GM19455 (cell line): ENCODE results near the gene NTNG1.

Experiments
- ATAC-seq: cut with Tn5 transposase; IDR thresholded peaks from one replicate; pipeline ENCODE4 v1.9.1; 2021; ENCODE audit not compliant: unreplicated experiment

The NTNG1 gene

DNA sequence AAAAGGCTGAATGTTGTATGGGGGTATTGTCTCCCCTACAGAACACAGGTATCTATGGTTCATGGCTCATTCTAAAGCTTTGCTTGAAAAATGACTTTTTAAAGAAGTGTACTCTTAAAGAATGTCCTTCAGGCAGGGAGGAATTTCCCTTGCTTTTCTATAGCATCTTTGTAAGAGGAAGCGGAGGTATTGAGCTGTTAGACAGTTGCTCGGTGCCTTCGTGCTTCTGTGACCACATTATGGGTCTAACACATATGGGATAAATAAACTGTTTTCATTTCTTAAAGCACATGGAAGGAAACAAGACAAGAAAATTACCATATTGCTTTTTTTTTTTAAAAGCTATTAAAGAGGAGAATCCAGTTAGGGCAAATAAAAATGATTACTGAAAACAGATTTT lies 182.9 kb downstream of the NTNG1 start:
- no peak for ATAC-seq

DNA sequence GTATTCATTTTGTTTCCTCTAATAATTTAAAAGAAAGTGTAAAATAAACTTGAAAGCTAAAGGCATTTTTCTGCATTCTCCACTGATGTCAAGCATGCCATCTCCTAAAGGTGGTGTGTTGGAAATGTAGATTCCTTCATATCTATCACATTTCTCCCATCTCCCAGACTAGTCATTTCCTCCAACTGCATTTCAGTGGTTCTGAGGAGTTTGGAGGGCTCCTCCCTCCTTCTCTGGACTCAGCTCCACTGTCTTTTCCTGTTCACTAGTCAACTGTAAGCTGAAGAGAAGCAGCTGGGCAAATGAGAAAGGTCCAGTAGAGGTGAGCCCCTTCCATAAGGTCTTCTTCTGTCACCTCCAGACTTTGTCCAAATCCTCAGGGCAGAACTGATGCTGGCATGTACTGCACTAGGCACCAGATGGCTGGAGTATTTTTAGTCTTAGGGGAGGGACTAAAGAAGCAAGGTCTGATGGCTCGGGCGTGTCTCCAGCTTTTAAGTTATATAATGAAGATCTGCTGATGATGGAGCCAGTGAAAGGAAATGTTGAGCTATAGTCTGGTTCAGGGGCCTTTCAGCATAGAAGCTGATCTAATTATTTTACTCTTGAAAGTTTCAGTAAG lies 186.1 kb downstream of the NTNG1 start:
- ATAC-seq = no peak

DNA sequence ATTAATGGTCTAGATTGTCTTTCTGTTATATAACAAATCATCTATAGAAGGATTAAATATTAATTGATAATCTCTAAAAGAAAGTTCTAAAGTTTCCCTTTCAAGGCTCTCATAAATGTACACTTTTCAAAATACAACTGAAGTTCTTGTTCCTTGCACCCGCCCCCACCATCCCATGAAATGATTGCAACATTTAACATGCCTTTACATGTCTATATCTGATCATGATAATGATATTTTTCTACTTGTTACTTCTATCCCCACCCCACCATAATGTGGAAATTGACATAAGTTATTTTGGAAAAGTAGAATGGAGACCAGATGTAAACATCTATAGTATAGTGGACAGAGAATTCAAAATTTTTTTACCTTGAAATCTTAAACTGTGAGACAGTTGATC lies 186.6 kb downstream of the NTNG1 start:
- ATAC-seq = no peak

DNA sequence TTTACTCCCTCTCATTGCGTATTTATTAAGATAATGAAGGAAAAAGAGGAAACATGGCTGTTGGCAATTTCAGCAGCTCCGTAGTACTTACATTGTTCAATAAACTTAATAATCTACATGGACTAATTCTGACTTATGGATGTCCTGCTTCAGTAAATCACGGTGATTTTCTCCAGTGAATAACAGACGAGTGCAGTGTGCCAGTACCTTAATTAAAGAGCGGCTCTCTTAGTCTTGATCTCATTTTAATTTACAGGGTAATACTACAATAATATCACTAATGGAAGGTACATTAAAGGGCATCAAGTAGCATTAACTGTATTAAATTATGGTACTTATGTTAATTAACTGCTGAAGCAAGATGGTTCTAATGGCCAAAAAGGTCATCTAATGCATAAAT lies 187.2 kb downstream of the NTNG1 start:
- no peak for ATAC-seq

DNA sequence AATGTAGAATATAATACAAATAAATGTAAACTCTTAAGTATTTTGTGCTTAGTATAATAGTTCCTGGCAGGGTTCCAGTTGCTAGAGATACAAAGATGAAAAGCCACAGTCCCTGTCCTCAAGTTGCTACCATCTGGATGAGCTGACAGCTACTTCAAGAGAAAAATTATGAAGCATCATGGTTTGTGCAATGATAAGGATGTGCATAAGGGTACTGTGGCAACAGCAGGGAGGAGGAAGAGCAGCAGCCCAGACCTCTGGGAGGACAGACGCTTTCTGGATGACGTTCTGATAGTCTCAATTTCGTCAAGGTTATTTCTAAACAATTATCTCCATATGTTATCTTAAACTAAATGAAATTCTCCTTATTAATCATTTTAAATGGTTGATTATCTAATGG lies 198.9 kb downstream of the NTNG1 start:
- ATAC-seq = no peak

DNA sequence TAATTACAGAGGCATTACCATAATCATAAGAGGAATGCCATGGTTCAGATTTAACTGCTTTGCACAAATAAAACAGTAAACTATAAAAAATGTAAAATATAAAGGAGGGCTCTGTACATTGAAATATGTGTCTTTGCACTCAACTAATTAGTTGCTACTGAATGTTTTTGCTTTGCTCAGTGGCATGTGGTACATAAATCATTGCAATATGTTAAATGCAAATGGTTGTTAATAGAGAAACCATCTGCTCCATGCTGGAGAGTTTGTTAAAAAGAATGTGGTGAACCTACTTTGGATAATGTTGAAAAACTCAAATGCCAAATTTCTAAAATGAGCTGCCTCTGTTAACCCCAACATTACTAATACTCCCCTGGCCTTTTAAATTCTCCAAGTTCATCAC lies 201.5 kb downstream of the NTNG1 start:
- no peak for ATAC-seq

DNA sequence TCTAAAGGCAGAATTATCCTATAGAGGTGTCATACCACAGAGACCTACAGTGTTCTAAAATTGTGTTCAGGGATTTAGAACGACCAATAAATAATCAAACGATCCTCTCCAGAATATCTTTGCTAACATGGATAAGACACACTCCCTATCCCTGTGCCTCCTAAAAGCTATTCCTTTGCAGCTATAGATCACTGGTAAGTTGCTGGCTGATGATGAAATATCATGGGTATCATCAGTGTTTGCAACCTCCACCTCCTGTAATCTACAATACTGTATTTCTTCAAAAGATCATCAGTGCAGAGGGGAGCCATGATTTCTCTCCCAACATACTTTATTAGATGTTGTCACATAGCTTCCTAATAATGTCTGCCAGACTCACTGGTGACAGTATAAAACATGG lies 201.9 kb downstream of the NTNG1 start:
- ATAC-seq = no peak

DNA sequence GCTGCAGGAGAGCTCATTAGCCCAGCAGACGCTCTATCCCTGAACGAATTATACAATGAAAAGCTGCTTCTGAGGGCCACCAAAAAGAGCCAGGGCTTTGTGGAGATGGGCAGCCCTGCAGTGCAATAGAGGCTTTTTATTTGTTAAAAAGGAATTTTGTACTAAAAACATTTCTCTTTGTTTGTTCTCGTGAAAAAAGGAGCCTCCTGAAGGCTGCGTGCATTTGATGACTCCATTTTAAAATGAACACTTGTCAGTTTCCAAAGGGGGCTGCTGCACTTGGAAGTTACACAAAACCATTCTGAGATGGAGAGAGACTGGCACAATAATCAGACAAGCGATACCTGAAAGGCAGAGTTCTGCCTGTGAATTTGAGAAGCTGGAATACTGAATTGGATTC lies 202.8 kb downstream of the NTNG1 start:
- no peak for ATAC-seq

DNA sequence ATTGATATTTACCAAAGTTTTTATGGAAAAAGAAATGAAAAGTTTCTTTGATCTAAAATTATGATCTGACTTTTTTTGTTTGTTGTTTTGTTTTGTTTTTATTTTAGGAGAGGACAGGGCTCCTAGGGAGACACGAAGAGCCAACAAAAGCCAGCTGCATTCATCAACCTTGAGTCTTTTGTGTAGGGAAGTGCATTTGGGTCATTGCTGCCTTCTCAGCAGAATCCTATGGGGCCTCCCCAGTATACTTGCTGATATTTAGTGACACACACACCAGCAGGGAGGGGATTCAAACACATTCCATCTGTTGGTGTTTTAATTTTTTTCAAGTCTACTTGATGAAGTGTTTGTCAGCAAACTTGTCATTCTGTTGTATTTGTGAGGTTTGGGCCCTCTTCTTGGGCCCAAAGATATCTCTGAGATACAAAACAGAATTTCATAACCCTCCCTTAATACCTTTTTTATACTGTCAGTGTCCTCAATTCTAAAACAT lies 203.5 kb downstream of the NTNG1 start:
- no peak for ATAC-seq

DNA sequence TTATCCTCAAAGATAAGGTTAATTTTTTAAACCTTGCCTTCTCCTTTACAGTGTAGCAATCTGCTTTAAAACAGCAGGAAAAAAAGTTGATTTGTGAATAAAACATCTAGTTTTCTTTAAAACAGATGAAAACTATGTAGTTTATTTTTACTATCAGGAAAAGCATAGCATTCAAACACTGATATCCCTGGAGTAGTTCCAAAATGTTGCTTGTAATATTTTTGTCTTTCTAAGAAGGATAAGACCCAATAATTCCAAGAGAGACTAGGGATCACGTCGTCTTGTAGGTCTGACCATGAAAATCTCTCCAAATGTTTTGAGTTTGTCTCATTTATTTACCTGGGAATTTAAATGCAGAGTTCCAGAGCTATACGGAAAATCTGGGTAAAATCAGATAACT lies 204.0 kb downstream of the NTNG1 start:
- no peak for ATAC-seq

DNA sequence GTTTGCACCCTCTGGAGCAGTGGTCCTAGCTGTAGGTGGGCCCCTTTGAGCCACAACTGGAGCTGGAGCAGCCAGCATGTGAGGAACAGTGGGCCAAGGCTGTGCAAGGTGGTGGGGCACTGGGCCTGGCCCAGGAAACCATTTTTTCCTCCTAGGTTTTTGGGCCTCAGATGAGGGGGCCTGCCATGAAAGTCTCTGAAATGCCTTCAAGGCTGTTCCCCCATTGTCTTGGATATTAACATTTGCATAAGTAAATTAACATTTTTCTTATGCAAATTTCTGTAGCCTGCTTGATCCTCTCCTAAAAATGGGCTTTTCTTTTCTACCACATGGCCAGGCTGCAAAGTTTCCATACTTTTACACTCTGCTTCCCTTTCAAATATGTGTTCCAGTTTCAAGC lies 212.0 kb downstream of the NTNG1 start:
- ATAC-seq = no peak

DNA sequence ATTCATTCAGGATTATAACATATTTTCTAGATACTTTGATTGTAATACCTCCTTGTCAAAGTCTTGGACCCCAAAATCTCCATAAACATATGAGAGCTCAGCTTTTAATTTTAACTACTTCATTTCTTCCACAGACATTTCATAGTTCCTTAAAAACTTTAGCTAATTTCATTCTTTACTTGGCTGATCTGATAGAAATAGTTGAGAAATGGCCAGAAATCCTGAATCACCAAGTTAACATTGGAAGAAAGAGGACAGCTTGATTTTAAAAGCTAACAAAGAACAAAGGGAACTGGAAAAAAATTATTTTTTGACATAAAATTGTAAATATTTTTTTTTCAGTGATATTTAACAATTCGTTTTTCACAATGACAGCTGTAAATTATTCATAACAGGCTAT lies 216.5 kb downstream of the NTNG1 start:
- ATAC-seq = no peak

DNA sequence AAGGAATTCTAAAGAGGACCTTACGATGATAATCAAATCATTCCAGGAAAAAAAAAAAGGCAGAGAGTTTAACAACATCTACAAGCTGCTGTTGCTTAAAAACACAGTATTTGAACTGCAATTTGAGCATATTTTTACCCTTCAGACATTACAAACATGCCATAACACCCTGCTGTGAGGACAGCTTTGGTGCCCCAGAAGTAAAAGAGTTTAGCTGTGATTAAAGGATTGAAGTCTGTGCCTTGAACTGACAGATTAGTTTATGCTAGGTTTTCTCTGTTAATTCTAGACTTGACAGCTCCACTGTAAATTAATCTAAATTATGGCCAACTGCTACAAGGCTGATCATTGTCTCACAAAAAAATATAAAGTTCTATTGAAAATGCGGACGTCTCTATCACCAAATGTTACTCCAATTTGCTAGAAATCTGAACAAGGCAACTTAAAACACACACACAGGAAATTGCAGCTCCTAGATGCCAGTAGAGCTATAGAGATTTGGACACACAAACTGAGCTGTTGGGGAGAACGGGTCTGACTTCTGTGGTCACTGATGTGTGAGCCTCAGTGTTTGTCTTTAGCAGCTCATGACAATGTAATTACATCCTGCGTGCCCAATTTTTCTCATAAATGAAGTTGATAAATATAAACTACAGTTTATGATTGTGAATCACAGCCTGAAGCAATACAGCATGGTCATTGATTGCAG lies 217.9 kb downstream of the NTNG1 start:
- ATAC-seq = no peak

DNA sequence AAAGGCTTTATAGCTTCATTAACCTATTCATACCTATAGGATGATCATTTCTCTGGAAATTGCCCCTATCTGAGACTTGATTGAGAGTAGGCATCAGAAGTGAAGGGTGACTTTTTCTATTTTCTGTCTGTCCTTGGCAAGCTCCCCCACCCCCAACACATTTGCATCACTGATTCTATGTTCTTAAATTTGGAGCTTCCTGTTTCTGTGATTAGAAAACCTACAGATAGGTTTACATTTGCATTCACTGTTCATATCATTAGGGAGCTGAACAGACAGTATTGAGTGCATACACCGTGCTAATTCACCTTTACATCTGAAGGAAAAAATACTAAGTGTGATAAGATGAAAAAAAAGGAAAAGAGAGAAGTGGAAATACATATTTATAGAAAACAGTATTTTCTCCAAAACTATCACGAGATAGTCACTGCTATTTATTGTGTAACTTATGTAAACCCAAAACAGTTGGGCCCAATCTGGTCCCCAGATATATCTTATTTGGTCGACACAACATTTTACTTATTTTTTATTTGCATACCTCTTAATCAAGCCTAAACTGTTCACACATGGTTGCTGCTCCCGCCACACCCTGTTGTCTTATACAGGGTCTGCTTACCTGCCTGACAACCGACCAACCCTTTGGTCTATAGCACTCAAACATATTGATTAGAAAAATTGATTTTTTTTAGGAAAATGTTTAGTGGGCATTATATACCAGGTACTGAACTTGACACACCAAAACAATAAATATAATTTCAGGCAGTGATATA lies 218.8 kb downstream of the NTNG1 start:
- ATAC-seq = peak; percentile 43

DNA sequence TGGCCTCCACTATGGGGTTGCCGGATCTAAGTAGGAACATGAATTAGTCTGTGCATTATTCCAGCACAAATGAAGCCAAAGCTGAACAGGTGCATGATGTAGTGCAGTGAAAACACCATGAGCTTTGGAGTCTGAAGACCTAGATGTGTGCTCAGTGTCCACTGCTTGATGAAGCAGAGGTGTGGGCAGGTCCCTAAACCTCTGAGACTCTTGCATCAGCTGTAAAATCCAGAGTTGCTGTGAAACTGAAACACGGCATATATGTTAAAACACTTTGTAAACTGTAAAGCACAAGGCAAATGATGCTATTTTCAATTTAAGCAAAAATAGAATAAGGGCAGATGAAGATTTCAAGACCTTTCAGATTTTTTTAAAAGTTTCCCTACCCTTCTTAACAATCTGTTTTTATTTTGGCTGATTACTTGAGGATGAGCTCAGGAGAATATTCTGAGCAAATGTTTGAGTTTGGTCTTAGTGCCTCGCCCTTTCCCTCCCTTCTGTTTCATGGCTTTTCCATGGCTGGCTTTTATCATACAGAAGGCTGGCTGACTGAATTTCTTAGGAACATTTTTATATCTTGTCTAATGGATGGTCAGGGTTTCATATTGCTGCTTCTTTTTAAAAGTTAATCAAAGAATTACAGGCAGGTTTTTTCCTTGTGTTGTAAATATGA lies 221.8 kb downstream of the NTNG1 start:
- peak; percentile 76 for ATAC-seq

DNA sequence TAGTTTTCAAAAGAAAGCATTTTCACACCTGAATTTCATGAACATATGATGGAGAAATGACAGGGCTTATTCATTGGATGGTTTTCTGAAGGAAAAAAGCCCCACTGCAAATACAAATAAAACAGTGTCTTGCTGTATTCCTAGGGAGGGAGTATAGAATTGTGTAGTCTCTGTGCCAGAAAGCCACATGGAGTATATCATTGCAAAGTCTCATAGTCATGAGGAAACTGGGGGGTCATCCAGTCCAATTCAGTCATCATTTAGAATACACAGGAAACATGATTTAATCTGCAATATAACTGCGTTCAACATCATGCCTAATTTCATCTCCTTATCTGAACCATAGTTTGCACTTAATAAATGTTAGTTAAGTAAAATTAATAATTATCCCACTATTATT lies 222.3 kb downstream of the NTNG1 start:
- ATAC-seq = no peak

DNA sequence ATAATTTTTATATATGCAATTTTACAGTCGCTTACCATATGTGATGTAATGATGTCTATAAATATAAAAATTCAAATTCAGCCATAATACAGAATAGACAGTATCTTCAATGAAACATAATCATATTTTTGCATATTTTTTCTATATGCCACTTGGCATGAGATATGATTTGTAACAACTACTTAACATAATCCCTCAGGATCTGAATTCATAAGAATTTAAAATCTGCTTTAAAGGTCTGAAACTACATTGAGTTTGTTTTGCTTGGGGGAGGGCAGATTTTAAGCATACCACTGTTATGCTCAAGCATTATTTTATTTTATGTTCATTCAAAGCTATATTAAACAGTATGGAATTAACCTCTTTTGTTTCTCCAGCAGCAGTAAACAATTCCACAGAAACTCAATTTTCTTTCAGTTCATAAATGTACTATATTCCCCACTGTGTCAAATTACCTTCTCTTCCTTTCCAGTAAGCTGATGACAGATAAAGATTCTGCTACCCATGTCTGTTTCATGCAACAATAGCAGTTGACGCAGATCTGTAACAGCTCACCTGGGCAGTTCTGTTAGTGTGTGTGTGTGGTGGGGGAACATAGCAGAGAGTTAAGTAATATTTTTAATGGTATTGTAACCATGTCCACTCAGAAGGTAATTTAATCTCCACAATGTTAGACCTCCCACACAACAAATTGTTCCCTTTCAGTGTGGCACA lies 224.8 kb downstream of the NTNG1 start:
- no peak for ATAC-seq

DNA sequence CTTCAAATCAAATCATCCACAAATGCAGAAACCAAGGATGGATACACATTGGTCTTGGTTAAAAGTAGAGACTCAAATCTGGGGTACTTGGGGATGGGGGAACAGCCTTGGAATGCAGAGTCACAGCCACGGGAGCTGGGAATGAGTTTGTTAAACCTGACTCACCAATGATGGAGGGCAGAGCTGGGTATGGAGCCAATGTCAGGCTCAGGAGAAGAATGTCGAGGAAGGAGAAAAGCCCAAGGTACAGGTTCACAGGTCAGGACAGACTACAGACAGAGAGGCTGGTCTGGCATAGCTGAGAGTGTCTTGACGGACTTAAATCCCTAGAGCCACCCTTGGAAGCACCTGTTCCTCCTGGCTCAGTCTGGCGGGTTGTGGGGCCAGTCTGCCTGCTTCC lies 237.6 kb downstream of the NTNG1 start:
- no peak for ATAC-seq

DNA sequence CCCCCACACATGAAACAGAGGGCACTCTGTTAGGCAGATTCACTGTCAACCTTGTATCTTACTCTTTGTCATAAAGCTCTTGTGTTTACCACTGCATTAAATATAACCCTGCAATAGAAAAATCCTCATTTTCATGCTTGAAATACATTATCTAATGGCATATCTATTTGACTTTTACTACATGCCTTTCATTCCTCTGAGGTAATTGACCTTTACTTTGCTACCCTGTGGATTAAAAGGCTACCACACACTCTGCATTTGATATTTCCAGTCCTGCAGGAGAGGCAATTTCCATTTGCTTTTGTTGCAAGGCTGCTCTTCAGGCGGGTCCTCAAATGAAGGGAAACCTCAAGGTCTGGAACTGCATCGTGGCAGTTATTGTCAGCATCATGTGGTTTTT lies 238.0 kb downstream of the NTNG1 start:
- ATAC-seq = no peak

DNA sequence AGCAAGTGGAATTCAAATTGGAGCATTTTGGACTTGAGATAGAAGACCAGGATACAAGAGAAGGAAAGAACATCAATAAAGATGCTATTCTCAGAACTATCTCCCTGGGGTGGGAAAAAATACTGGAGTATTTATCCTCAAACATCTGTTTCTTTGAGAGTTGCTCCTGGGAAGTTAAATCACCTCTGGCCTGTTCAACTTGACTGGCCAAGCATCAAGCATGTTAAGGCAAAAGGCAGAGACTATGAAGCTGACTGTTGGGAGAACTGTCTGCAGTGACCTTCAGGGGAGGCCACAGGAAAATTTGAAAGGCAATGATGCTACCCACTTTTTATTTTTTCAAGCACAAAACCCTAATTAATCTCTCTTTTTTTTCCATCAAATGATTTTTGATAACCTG lies 239.0 kb downstream of the NTNG1 start:
- ATAC-seq = no peak
